Parathyroid adenoma (tissue), 2 donors: ENCODE data around the gene GRK2.

Experiments used
- H2AFZ ChIP-seq: fragments of 300-600 bp; sonication (generic); one replicate; pipeline ENCODE4 v1.7.0; 2017; ENCODE audit warnings: antibody characterized with exemption, mild to moderate bottlenecking
- H3K27ac ChIP-seq: fragments of 300-600 bp; sonication (generic); one replicate; pipeline ENCODE4 v1.7.0; 2017
- H3K27me3 ChIP-seq: fragments of 300-600 bp; sonication (generic); one replicate; pipeline ENCODE4 v1.7.0; 2017; ENCODE audit warnings: low read length; ENCODE audit not compliant: control insufficient read depth, insufficient read depth
- H3K36me3 ChIP-seq: fragments of 300-600 bp; sonication (generic); one replicate; pipeline ENCODE4 v1.7.0; 2017; ENCODE audit warnings: low read length; ENCODE audit not compliant: control insufficient read depth, insufficient read depth
- H3K4me1 ChIP-seq: fragments of 300-600 bp; sonication (generic); one replicate; pipeline ENCODE4 v1.7.0; 2017; ENCODE audit warnings: control low read depth
- H3K4me2 ChIP-seq: fragments of 300-600 bp; sonication (generic); one replicate; pipeline ENCODE4 v1.7.0; 2017; ENCODE audit warnings: low read length
- H3K4me3 ChIP-seq: fragments of 300-600 bp; sonication (generic); one replicate; pipeline ENCODE4 v1.7.0; 2017; ENCODE audit warnings: low read depth, low read length
- H3K79me2 ChIP-seq: fragments of 300-600 bp; sonication (generic); one replicate; pipeline ENCODE4 v1.7.0; 2017; ENCODE audit warnings: control low read depth
- H3K9ac ChIP-seq: fragments of 300-600 bp; sonication (generic); one replicate; pipeline ENCODE4 v1.7.0; 2017; ENCODE audit warnings: mild to moderate bottlenecking
- H3K9me3 ChIP-seq: fragments of 300-600 bp; sonication (generic); one replicate; pipeline ENCODE4 v1.7.0; 2017; ENCODE audit warnings: low read length; ENCODE audit not compliant: control insufficient read depth
- CTCF ChIP-seq: fragments of 300-600 bp; sonication (generic); IDR thresholded peaks from one replicate; pipeline ENCODE4 v1.7.0; 2017; ENCODE audit warnings: antibody characterized with exemption, mild to moderate bottlenecking
- donor health status: primary hyperparathyroidism.

GRK2 gene

GRCh38 chr11:67320691-67321090 is 54.4 kb downstream of the GRK2 start:
- H3K9ac ChIP-seq, result no peak overlapping the region
- H3K79me2 ChIP-seq, result peaks cover 16% of the 10 kb centered on the region
- H3K36me3 ChIP-seq, result no peaks in the 10 kb centered on the region
- no peak overlapping the region for H3K4me3 ChIP-seq
- no peak for TF ChIP-seq CTCF
- H2AFZ ChIP-seq, result no peak overlapping the region
- no peaks in the 10 kb centered on the region for H3K27me3 ChIP-seq
- H3K4me1 ChIP-seq, result peaks cover 4% of the 10 kb centered on the region
- no peak overlapping the region for H3K4me2 ChIP-seq
- H3K9me3 ChIP-seq, result no peaks in the 10 kb centered on the region
- no peak overlapping the region for H3K27ac ChIP-seq

- no peaks in the 10 kb centered on the region for H3K36me3 ChIP-seq
- H3K4me2 ChIP-seq, result no peak overlapping the region
- no peak overlapping the region for H3K9ac ChIP-seq
- no peaks in the 10 kb centered on the region for H3K27me3 ChIP-seq
- H3K4me1 ChIP-seq, result peaks cover 4% of the 10 kb centered on the region
- no peak for TF ChIP-seq CTCF
- H3K4me3 ChIP-seq, result no peak overlapping the region
- no peak overlapping the region for H3K27ac ChIP-seq
- H2AFZ ChIP-seq, result no peak overlapping the region
- H3K9me3 ChIP-seq, result no peaks in the 10 kb centered on the region
- H3K79me2 ChIP-seq, result peaks cover 16% of the 10 kb centered on the region
These were observed 55.1 kb downstream of the GRK2 start for GRCh38 chr11:67321313-67321871.

- Histone ChIP-seq H3K4me1 (peaks cover 4% of the 10 kb centered on the region), H3K9ac (no peak overlapping the region), H3K27ac (no peak overlapping the region), H3K9me3 (no peaks in the 10 kb centered on the region), H3K4me2 (no peak overlapping the region), H3K36me3 (no peaks in the 10 kb centered on the region), H3K27me3 (no peaks in the 10 kb centered on the region), H3K79me2 (peaks cover 16% of the 10 kb centered on the region), H2AFZ (no peak overlapping the region), H3K4me3 (no peak overlapping the region)
- TF ChIP-seq CTCF, result no peak
These were observed 55.8 kb downstream of the GRK2 start for GRCh38 chr11:67322049-67322448.

- H2AFZ ChIP-seq, result no peak overlapping the region
- no peak overlapping the region for H3K9ac ChIP-seq
- no peaks in the 10 kb centered on the region for H3K9me3 ChIP-seq
- peaks cover 4% of the 10 kb centered on the region for H3K4me1 ChIP-seq
- no peak for TF ChIP-seq CTCF
- no peak overlapping the region for H3K27ac ChIP-seq
- no peak overlapping the region for H3K4me2 ChIP-seq
- H3K79me2 ChIP-seq, result peaks cover 9% of the 10 kb centered on the region
- no peaks in the 10 kb centered on the region for H3K27me3 ChIP-seq
- no peak overlapping the region for H3K4me3 ChIP-seq
- H3K36me3 ChIP-seq, result no peaks in the 10 kb centered on the region
These were observed 57.3 kb downstream of the GRK2 start for GRCh38 chr11:67323526-67323925.

- no peak overlapping the region for H3K4me2 ChIP-seq
- no peaks in the 10 kb centered on the region for H3K4me1 ChIP-seq
- no peak overlapping the region for H2AFZ ChIP-seq
- H3K9me3 ChIP-seq, result no peaks in the 10 kb centered on the region
- H3K27ac ChIP-seq, result no peak overlapping the region
- no peaks in the 10 kb centered on the region for H3K36me3 ChIP-seq
- H3K4me3 ChIP-seq, result no peak overlapping the region
- H3K79me2 ChIP-seq, result no peaks in the 10 kb centered on the region
- no peaks in the 10 kb centered on the region for H3K27me3 ChIP-seq
- no peak overlapping the region for H3K9ac ChIP-seq
- no peak for TF ChIP-seq CTCF
These were observed 65.9 kb downstream of the GRK2 start for GRCh38 chr11:67332081-67332691.
